Stimulated activated CD8-positive, alpha-beta memory T cell treated with anti-CD3 and anti-CD28 coated beads, Interleukin-7, amount 100 ng/mL, for 24 hours (primary cell): Measurements from ENCODE around the gene C1orf232.

ENCODE experiments used
- DNase-seq: peaks from one replicate; pipeline ENCODE4 v3.0.0-alpha.2; 2020; ENCODE audit warnings: low read depth

The C1orf232 gene

DNA sequence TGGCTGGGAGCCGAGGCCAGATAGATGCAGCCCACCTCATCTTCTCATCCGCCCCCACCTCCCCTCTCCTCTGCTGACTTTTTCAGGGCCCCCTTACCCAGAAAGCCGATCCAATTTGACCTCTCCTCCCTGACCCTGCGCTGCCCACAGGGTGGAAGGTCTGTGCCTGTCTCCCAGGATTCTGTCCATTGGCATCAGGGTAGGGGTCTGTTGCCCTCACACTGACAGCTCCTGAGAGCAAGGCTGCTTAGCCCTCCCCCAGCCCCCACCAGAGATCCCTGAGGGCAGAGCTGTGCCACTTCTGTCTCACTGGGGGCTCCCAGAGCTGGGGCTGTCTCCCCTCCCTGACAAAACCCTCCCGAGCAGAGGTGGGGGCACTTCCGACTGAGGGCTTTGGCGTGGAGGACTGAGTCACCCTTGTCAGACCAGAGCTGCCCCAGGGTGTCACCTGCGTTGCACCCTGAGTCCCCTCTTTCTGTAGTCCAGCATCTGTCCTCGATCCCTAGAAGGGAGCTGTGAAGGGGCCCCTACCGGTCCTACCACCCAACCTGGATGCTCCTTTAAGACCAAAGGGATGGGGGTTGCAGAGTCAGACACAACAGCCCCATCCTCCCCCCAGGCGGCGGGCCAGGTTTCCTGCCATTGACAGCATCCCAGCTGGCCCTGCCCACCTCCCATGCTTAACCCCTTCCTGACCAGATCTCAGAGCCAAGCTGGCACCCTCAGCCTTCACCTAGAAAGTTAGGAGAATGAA, 12.3 kb downstream of the C1orf232 start:
- DNase-seq, result no peak

DNA sequence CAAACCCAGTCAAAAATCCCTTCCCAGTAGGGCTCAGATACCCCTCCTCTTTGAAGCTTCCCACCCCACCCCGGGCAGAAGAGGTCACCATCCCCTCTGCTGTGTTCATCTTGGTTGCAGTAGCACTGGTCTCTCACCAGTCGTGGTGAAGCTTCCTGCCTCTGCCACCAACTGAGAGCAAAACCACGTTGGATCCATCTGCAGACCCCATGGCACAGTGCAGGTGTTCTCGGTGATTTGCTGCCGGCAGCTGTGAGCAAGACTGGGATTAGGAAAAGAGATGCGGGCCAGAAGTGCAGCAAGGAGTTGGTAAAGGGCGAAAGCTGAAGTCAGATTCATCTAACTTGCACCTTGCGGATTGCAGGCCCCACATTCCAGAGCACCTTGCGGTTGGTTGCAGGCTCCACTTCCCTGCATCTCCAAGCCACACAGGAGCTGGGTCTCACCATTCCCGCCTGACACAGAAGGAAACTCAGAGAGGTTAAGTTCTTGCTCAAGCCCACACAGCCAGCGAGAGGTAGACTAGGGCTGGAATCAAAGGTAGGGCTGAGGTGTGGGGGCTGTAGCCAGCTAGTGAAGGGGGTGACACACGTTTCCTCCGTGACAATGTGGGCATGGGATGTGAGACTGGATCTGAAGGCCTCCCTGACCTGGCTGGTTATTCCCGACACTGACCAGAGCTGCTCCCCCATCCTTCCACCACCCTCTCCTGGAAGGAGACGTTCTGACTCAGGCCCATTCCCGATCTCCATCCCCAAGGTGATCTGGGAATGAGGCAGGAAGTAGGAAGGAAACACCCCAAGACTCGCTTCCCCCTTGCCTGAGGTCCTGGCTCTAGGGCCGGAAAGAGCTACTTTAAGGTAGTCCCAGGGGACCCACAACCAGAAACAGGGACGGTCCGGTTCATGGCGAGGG, 13.1 kb downstream of the C1orf232 start:
- DNase-seq, result no peak

DNA sequence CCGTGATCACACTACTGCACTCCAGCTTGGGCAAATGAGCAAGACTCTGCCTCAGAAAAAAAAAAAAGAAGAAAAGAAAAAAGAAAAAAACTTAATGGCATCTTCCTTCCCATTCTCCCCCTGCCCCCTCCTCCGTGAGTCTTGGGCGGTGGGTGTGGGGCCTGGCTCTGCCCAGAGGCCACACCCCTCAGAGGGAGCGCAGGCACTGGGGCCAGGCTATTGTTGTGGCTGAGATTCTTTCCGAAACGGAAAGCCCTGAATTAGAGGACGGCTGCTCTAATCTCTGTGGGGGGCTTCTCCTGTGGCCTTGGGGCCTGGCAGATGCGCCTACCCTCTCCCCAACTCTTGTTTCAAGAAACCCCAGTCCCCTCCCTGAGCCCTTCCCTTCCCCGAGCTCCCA, 14.0 kb downstream of the C1orf232 start:
- no peak for DNase-seq

DNA sequence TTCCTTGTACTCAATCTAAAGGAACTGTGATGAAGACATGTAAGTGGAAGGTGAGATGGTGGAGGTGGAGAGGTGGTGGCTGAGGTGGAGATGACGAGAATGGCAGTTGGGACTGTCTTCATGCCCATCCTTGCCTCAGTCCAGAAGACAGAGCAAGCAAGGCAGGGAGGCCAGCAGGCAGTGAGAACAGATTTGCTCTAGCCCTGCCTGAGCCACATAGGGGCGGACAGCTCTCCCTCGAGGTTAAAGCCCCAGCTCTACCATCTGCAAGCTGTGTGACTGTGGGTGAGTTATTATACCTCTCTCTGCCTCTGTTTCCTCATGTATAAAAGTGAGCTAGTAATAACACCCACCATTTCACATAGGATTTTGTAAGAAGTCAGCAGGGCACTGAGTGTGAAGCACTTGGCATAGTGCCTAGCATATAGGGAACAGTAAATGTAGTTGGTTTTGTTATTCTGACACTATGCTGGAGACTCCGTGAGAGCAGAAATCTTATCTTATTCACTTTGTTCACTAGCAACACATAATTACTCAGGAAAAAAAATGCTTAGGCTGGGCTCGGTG, 14.7 kb downstream of the C1orf232 start:
- DNase-seq, result no peak

- no peak for DNase-seq
Observed at GRCh38 chr1:26148887-26149286, 19.9 kb downstream of the C1orf232 start.

DNA sequence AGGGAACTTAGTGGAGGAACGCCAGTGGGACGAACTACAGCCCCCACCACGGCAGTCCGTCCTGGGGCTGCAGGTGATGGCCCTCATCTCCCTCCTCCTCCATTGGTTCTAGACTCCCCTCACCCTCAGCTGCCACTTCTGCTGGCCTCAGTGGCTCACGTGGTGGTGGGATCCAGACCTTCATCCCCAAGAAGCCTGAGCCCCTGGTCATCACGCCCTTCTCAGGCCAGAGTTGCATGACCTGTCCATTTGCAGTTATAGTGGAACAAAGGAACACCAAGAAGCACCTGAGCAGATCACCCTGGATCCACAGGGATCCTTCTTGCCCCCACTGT, 22.8 kb downstream of the C1orf232 start:
- DNase-seq, result no peak

- no peak for DNase-seq
Observed at GRCh38 chr1:26145041-26145959, 23.5 kb downstream of the C1orf232 start.

DNA sequence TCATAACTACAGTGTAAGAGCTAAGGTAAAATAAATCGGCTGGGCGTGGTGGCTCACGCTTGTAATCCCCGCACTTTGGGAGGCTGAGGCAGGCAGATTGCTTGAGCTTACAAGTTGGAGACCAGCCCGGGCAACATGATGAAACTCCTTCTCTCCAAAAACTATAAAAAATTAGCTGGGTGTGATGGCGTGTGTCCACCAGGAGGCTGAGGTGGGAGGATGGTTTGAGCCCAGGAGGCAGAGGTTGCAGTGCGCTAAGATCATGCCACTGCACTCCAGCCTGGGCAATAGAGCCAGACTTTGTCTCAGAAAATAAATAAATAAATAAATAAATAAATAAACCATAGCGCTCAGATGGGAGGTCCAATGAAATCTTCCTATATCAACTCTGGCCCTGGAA, 26.6 kb downstream of the C1orf232 start:
- no peak for DNase-seq

GRCh38 chr1:26138974-26139558, 29.7 kb downstream of the C1orf232 start:
- DNase-seq, result no peak

DNA sequence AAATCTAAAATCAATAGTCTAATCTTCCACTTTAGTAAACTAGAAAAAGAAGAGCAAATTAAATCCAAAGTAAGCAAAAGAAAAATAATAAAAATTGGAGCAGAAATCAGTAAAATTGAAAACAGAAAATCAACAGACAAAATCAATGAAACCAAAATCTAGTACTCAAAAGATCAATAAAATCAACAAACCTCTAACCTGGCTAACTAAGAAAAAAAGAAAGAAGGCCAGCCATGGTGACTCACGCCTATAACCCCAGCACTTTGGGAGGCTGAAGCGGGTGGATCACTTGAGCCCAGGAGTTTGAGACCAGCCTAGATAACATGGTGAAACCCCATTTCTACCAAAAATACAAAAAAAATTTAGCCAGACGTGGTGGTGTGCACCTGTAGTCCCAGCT, 34.3 kb downstream of the C1orf232 start:
- no peak for DNase-seq

DNA sequence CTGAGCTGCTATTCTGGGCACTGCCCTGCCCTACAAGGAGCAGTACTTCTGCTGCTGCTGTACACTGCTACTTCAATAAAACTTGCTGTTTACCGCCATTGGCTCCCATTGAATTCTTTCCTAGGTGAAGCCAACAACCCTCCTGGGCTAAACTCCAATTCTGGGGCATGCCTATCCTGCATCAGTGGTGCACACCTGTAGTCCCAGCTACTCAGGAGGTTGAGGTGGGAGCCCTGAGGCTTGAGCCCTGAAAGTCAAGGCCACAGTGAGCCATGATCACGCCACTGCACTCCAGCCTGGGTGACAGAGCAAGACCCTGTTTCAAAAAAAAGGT, 36.0 kb downstream of the C1orf232 start:
- DNase-seq, result no peak

GRCh38 chr1:26132128-26132833, 36.5 kb downstream of the C1orf232 start:
- no peak for DNase-seq

DNA sequence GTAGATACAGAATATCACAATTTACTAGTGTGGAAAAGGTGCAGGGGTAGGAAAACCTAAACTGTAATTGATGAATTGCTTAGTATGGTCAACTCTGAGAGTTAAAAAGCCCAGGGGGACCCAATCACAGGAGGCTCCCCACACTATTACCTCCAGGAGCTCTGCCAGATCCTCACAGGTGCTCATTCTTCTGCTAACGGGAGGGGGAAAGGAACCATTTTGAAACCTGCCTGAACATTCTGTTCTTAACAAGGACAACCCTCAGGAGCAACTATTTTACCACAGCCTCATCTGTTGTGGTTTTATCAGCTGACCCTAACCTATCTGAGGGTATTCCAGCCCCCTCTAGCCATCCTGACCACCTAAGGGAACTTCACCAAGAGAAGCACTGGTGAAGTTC, 38.1 kb downstream of the C1orf232 start:
- DNase-seq, result no peak

GRCh38 chr1:26129778-26130177, 39.0 kb downstream of the C1orf232 start:
- DNase-seq, result no peak

DNA sequence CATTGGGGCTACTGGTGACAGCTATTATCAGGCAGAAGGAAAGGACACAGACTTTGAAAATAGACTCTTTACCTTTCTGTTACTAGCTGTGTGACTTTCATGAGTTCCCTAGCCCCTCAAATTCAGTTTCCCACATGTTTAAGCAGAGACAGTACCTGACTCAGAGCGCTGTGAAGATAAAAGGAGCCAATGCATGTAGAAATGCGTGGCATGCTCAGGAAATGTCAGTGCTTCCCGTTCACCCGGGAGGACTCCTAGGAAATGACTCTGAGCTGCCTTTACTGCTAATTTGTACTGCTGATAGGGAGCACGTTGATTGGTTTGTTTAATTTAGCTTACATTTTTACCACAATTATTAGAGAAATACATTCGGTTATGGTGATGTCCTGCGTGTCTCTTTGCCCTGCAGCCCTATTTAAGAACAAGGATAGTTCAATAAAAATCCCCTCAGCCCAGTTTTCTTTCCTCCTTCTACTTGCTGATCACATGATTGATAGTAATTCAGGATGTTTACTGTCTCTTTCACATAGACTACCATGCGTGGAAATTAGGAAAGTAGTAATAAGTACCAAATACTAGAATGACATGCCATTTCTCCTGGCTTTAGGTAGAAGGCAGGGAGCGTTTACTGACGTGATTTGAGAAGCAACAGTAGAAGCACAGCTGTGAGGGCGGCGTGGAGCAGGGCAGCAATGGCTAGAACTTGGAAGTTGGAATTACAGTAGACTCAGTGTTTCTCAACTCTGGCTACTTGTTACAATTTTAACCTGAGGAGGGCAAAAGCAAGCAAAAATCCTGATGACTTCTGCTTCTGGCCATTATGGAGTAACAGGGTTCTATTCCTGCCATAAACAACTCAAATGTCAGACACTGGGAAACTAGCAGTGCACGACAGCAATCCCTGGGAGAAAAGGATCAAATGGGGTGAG, 41.3 kb downstream of the C1orf232 start:
- DNase-seq, result no peak

DNA sequence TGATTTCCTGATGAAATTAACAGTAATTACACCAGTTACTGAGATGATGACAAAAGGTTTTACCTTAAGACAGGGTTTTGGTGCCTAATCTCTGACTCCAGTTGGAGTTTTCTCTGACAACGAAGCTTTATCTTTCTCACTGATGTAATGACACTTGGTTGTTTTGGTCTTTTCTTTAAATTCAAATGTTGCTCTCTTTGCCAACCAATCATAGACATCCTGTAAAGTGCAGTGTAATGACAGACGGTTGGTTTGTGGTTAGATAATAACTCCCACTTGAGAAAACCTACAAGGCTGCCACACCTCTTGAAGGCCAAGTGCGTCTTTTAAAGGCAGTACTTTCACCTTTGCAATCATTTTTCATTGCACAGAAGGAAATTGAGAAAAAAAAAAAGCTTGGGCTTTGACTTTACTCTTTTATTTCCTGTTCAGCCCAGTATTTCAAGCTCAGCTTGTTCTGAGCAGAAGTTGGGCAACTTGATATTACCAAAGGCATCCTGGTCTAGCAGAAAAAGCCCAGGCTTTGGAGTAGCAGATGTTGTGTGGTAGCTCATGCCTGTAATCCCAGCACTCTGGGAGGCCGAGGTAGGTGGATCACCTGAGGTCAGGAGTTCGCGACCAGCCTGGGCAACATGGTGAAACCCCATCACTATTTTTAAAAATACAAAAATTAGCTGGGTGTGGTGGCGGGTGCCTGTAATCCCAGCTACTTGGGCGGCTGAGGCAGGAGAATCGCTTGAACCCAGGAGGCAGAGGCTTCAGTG, 42.3 kb downstream of the C1orf232 start:
- DNase-seq, result no peak

DNA sequence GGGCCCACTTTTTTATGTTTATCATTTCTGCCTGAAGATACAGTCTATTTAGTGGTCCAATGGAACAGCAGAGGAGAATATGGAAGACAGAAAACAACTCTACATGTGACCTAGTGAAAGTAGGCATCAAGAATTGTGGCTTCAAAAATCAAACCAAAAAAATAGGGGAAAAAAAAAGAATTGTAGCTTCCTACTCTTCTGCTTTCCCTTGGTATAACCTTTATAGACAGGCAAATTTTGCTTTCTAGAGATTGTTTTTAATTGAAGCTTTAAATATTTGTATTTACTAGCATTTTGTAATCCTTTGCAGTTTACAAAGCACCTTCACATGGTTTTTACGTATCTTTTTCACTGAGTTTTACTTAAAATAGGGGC, 42.8 kb downstream of the C1orf232 start:
- no peak for DNase-seq

GRCh38 chr1:26125382-26125781, 43.4 kb downstream of the C1orf232 start:
- DNase-seq, result no peak
